ENCODE results near the gene HFE. TPM values are rescaled to one million over a fixed set of nuclear protein-coding genes. Genes with fewer than 3 reads are reported as not detected.
A peak's percentile ranks its signal among the peaks of the same experiment; 100 is the strongest.

The HFE gene
- total and polyA plus RNA-seq, 2 of the 13 experiments (the other 11 are each of a cell fraction or from before 2014, with no cell fraction given), result 3.7 to 6.3 TPM

DNA sequence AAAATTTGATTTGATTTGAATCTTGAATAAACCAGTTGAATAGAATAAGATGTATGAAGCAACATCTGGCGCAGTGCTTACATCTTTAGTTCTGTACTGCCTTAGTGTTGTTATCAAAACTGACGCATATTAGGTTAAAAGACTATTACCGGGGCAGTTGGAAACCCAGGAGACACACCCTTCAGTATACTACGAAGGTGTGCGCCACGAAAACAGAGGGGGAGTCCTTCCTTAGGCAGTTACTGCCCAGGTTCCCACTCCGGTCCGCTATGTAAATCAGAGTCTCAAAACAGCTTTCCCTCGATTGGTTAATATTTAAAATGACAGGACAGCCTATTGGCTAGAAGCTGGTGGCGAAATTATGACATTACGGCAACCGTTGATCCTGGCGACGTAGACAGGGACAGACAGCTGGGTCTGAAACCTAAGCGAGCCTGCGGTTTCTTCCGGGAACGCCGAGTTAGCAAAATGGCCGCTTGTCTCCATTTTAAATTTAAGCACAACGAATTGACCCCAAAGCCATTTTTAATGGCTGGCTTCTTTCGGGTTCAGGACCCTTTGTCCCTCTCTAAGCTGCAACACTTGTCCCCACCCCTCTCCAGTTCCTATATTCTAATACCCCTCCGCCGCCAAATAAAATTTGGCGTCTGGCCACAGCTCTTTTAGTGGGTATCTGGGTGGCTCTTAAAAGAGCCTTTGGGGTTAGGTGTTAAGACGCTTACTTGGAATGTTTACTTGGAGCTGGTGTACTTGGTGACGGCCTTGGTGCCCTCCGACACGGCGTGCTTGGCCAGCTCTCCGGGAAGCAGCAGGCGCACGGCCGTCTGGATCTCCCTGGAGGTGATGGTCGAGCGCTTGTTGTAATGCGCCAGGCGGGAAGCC lies 35.8 kb downstream of the HFE start (continued):
- TF ChIP-seq, protein P1, sequence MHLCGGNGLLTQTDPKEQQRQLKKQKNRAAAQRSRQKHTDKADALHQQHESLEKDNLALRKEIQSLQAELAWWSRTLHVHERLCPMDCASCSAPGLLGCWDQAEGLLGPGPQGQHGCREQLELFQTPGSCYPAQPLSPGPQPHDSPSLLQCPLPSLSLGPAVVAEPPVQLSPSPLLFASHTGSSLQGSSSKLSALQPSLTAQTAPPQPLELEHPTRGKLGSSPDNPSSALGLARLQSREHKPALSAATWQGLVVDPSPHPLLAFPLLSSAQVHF (CRISPR knock-in tag; IDR thresholded peaks at IDR 0.05), result peak; percentile 54; the same call in 1 of the 2 replicates
- TF ChIP-seq HNF1A (IDR thresholded peaks at IDR 0.05; ENCODE audit: low read depth) (peak; percentile 93), HNF1A (CRISPR knock-in tag; IDR thresholded peaks at IDR 0.05; ENCODE audit: borderline replicate concordance) (peak; percentile 96), PHB2 (IDR thresholded peaks at IDR 0.05; ENCODE audit: partially characterized antibody) (no peak), ISX (CRISPR knock-in tag; conservative IDR thresholded peaks at IDR 0.05) (no peak; the same call in 1 of the 2 replicates), RBFOX2 (IDR thresholded peaks at IDR 0.05; ENCODE audit: low read depth, low read length) (peak; percentile 79), ZNF644 (CRISPR knock-in tag; IDR thresholded peaks at IDR 0.05; ENCODE audit: low read depth) (peak; percentile 71), CERS6 (CRISPR knock-in tag; IDR thresholded peaks at IDR 0.05) (no peak), ZBTB7A (CRISPR knock-in tag; IDR thresholded peaks at IDR 0.05) (no peak), NFYB (CRISPR knock-in tag; IDR thresholded peaks at IDR 0.05) (peak; percentile 85), UBTF (CRISPR knock-in tag; IDR thresholded peaks at IDR 0.05) (peak; percentile 49; the same call in 1 of the 2 replicates), NFE2L2 (IDR thresholded peaks at IDR 0.05; ENCODE audit: low read length) (no peak), NFRKB (IDR thresholded peaks at IDR 0.05) (0 out of 2 replicates have a peak, but pooled peaks have one; percentile 40), ZSCAN12 (CRISPR knock-in tag; IDR thresholded peaks at IDR 0.05) (no peak), ZNF562 (CRISPR knock-in tag; IDR thresholded peaks at IDR 0.05; ENCODE audit: borderline replicate concordance) (0 out of 2 replicates have a peak, but pooled peaks have one; percentile 66), E2F2 (CRISPR knock-in tag; IDR thresholded peaks at IDR 0.05; ENCODE audit: borderline replicate concordance) (peak; percentile 20; the same call in 1 of the 2 replicates)
- TF ChIP-seq, protein P2, sequence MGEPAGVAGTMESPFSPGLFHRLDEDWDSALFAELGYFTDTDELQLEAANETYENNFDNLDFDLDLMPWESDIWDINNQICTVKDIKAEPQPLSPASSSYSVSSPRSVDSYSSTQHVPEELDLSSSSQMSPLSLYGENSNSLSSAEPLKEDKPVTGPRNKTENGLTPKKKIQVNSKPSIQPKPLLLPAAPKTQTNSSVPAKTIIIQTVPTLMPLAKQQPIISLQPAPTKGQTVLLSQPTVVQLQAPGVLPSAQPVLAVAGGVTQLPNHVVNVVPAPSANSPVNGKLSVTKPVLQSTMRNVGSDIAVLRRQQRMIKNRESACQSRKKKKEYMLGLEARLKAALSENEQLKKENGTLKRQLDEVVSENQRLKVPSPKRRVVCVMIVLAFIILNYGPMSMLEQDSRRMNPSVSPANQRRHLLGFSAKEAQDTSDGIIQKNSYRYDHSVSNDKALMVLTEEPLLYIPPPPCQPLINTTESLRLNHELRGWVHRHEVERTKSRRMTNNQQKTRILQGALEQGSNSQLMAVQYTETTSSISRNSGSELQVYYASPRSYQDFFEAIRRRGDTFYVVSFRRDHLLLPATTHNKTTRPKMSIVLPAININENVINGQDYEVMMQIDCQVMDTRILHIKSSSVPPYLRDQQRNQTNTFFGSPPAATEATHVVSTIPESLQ (CRISPR knock-in tag; conservative IDR thresholded peaks at IDR 0.05), result 0 out of 2 replicates have a peak, but pooled peaks have one; percentile 27
